NCI-H748 (cell line): ENCODE data around the gene HIRIP3.

Experiments
- DNase-seq: peaks from one replicate; lab custom pipeline; 2025; ENCODE audit not compliant: unreplicated experiment; lab: John Stamatoyannopoulos, UW

HIRIP3 gene

DNA sequence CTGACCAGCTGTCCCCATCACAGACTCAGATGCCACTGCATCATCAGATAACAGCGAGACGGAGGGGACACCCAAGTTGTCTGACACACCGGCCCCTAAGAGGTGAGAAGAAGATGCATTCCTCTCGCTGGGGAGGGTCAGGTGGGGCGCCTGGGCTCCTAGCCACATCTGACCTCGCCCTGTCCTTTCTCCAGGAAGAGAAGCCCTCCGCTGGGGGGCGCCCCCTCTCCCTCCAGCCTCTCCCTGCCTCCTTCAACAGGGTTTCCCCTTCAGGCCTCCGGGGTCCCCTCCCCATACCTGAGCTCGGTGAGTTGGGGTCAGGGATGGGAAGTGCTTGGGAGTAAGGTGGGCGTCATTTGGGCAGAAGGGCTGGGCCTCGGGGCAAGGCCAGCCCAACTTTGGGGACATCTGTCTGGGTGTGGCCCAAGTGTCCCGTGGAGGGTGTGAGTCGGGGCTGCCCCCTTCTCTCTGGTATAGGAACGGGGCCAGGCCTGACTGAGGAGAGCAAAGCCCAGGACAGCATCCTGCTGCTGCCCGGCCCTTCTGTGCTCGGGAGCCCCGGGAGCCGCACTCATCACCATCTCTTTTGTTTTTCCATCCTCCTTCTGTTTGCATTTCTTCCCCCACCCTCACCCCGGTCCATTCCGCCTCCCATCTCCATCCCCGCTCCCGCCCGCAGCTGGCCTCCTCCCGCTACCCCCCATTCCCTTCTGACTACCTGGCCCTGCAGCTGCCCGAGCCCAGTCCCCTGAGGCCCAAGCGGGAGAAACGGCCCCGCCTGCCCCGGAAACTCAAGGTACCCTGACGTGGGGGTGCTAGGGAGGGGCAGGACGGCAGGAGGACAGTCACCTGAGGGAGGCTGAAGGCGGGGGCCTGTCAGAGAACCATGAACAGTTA is 5.6 kb upstream of the HIRIP3 start:
- no peak for DNase-seq

DNA sequence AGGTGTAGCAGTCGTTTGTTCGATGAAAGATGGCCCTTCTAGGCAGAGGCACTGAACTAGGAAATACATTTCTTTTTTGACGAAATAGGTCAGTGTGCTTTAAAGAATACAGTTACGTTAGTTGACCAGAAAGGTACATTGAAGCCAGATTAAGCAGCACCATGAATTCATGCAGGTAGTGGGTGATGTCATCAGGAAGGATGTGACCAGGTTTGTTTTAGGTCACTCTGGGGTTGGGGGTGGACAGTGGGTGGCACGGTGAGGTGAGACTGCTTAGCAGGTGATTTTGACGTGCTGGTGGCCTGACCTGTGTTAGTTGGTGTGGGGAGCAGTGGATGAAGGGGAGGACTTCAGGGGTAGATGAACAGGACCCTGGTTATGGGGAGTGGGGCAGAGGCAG is 4.2 kb upstream of the HIRIP3 start:
- no peak for DNase-seq

DNA sequence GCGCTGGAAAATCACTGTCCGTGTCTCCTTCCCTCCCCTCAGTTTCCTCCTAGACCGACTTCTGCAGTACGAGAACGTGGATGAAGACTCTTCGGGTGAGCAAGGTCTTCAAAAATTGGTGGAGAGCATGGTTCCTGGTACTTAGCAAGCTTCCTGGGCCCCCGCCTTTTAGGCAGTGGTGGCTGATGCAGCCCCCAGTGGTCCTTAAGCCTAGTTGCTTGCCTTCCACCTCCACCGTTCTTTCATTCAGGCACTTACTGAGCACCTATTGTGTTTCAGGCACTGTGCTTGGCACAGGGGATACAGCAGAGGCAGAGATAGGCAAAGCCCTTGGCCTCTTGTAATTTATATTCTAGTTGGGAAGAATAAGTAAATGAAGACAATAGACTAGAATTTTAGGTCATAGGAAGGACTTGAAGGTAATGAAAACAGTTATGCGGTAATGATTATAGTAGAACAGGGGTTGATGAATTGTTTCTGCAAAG is 1.4 kb upstream of the HIRIP3 start:
- no peak for DNase-seq

DNA sequence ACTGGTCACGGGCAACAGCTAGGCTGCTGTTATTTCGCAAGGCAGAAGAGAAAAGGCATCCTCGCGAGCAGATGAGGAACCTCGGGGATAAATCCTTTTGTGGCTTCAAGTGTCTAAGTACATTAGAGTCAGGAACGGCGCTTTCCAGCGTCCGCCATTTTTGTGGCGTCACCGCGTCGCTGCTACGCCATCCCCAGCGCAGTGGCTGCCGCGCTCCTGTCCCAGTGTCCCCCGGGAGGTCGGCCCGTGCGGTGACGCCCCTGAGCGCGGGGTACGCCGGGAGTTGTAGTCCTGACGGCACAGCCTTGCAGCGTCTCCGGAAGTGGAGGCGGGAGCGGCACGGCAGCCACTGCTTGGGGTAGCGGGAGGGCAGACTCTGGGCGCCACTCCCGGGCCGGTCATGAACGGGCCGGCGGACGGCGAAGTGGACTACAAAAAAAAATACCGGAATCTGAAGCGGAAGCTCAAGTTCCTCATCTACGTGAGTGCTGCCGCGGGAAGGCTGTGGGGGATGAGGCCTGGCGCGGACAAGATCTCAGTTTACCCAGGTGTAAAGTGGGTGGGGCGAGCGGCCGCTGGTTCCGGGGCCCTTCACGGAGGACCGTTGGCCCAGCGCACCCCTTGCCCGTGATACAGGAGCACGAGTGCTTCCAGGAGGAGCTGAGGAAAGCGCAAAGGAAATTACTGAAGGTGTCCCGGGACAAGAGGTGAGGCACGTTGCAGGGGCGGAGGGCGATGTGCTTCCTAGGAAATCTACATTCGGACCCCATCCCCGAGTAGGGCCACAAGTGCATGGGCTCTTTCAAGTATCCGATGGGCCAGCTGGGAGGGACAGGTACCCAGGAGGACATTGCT is 721 bp upstream of the HIRIP3 start, which contains the start of gene INO80E:
Gene INO80E (plus strand): TSS at position 331 of the 855 bp plus-strand sequence. CDS start 70 bp downstream, at position 401.
- DNase-seq: peak; percentile 96

DNA sequence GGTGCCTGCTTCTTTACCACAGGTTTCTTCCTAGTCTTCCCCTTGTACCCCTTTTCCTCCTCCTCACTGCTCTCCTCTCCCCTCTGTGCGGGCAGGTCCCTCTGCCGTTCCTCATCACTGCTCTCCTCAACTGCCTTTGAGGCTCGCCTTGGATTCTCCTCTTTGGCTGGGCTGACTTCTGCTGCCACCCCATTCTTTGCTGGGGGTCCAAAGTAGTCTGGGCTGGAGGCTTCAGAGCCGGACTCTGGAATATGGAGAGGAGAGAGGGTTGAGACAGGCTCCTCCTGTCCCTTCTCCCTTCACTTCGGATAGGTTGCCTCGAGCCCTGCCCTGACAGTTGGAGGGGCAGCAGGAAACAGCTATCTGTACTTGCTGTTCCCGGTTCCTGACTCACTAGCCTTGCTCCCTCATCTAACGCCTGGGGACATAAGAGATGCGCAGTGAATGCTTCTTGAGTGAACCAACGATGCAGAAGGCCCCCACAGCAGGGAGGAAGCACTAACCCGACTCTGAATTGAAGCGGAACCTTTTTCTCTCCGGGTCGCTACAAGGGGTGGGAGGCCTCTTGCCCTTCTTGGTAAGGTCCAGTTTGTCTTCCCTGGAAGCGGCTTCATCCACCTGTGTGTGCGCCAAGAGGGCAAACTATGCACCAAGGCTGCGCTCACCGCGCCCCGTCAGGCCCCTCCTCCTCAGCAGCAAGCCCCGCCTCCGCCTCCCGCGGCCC is 655 bp downstream of the HIRIP3 start:
- DNase-seq: peak; percentile 58

DNA sequence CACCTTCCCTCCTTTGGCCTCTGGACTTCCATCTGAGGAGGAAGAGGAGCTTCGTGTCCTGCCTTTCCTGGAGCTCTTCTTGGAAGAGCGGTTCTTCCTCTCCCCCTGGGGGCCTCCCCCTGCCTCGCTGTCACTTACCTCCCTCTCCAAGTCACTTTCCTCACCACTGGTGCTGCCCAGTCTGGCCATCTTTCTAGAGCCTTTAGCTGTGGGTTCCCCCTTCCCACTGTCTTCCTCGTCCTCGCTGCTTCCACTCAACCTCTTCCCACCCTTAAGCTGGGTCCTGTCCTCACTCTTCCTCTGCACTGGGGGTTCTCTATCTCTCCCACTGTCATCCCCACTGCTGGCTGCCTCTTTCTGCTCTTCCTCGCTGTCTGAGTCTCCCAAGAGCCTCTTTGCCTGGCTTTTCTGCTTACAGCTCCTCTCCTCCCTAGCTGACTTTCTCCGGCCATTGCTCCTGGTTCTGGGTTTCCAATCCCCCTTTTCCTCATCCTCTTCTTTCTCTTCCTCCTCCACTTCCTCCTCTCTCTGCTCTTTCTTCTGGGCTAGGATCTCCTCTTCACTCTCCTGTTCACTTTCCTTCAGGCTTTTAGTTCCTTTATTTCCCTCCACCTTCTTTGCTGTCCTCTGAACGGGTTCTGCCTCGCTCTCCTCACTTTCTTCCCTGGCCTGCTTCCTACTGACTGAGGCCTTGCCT is 1.4 kb downstream of the HIRIP3 start:
- DNase-seq: no peak

DNA sequence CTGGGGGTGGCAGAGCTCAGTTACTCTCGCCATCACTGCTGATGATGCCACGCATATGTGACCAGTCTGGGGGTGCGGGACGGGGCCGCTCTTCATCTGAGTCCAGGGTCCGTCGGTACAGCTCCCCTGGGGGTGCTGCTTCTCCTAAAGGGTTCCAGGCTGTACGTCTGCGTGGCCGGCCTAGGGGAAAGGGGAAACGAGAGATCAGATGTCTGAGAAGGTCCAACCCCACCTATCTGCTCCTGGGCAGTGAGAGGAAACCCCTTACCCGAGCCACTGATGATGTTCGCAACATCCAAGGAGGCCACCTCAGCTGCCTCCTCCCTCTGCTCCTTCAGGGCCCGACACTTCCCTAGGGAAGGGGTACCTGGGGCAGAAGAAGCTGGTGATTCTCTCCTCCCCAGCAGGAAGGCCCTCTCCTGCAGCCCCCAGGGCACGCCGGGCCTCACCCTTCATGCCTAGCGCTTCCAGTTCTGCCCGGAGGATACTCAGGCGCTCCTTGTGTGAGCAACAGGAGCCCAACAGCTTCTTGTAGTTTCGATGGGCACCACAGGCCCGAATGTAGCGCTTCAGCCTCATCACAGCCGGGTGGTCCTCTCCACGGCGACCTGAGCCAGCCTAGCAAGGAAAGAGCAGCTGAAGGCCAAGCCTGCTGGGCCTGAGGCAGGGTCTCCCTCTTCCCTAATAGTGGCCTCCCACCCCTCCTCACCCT is 2.1 kb downstream of the HIRIP3 start:
- DNase-seq: no peak

- no peak for DNase-seq
Measured at GRCh38 chr16:29992344-29992967, 3.0 kb downstream of the HIRIP3 start.

DNA sequence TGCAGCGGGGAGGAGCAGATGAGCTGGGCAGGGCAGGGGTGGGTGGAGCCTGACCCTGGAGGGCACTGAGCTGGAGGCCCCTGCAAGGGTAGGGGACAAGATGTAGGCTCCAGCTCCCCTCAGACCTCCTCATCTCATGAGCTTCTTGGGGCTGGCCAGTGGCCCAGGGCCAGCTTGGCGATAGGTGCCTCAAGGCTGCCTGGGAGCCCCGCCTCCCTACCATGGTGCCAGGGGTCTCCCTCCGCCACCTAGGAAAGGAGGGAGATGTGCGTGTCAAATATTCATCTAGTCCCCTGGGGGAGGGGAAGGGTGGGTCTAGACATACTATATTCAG is 3.9 kb downstream of the HIRIP3 start:
- no peak for DNase-seq

GRCh38 chr16:29990883-29991570 is 4.4 kb downstream of the HIRIP3 start:
- DNase-seq: no peak

GRCh38 chr16:29990034-29990433 is 5.4 kb downstream of the HIRIP3 start:
- no peak for DNase-seq

DNA sequence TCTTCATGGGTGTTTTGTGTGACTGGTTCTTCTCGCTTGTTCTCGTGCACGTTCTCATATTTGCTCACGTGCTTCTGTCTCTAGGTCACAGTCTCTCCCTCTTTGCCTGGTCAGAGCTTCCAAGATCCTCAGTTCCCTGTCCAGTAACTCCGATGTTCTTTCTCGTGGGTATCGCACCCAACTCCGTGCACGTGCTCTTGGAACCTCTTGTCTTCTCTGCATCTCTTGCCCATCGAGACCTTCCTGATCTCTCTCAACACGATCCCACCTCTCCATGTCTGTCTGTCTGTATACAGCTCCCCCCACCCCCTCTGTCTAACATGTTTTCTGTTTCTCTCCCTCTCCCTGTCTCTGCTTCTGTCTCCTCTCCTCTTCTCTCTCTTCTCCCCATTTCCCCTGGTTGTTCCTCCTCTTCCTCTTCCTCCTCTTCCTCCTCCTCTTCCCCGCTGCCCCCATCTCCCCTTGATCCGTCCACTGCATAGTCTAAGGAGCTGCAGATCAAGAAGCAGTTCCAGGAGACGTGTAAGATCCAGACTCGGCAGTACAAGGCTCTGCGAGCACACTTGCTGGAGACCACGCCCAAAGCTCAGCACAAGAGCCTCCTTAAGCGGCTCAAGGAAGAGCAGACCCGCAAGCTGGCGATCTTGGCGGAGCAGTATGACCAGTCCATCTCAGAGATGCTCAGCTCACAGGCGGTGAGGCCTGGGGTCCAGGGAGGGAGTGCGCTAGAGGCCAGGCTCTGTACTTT is 6.1 kb downstream of the HIRIP3 start:
- DNase-seq: no peak

- no peak for DNase-seq
Measured at GRCh38 chr16:29988346-29989075, 6.9 kb downstream of the HIRIP3 start.

GRCh38 chr16:29987371-29988085 is 7.9 kb downstream of the HIRIP3 start:
- no peak for DNase-seq

DNA sequence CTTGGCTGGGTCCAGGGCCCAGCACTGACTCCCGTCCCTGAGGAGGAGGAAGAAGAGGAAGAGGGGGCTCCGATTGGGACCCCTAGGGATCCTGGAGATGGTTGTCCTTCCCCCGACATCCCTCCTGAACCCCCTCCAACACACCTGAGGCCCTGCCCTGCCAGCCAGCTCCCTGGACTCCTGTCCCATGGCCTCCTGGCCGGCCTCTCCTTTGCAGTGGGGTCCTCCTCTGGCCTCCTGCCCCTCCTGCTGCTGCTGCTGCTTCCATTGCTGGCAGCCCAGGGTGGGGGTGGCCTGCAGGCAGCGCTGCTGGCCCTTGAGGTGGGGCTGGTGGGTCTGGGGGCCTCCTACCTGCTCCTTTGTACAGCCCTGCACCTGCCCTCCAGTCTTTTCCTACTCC is 8.5 kb downstream of the HIRIP3 start:
- no peak for DNase-seq

DNA sequence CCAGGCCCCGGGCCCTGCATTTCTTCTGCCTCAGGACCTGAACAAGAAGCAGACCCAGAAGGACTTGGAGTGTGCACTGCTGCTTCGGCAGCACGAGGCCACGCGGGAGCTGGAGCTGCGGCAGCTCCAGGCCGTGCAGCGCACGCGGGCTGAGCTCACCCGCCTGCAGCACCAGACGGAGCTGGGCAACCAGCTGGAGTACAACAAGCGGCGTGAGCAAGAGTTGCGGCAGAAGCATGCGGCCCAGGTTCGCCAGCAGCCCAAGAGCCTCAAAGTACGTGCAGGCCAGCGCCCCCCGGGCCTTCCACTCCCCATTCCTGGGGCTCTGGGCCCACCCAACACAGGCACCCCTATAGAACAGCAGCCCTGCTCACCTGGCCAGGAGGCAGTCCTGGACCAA is 9.2 kb downstream of the HIRIP3 start:
- no peak for DNase-seq

DNA sequence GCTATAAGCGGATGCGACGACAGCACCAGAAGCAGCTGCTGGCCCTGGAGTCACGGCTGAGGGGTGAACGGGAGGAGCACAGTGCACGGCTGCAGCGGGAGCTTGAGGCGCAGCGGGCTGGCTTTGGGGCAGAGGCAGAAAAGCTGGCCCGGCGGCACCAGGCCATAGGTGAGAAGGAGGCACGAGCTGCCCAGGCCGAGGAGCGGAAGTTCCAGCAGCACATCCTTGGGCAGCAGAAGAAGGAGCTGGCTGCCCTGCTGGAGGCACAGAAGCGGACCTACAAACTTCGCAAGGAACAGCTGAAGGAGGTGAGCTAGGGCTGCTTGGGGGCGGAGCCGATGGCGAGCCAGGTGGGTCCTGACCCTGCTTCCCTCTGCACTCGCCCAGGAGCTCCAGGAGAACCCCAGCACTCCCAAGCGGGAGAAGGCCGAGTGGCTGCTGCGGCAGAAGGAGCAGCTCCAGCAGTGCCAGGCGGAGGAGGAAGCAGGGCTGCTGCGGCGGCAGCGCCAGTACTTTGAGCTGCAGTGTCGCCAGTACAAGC is 10.1 kb downstream of the HIRIP3 start:
- DNase-seq: no peak
